H1 (cell line): ENCODE measurements around the gene DISC1. TPM values are rescaled to one million over a fixed set of nuclear protein-coding genes. Genes with fewer than 3 reads are reported as not detected.

Experiments used
- ATF3 ChIP-seq: IDR thresholded peaks from 2 replicates; pipeline ENCODE4 v1.6.1; 2011; ENCODE audit warnings: low read depth, mild to moderate bottlenecking, low read length; ENCODE audit not compliant: insufficient read depth
- CEBPB ChIP-seq: IDR thresholded peaks from 2 replicates; pipeline ENCODE4 v1.6.1; 2012; ENCODE audit warnings: low read depth, low read length
- E2F6 ChIP-seq: IDR thresholded peaks from 2 replicates; pipeline ENCODE4 v1.6.1; 2012; ENCODE audit warnings: inconsistent platforms
- JUND ChIP-seq: IDR thresholded peaks from 2 replicates; pipeline ENCODE4 v1.6.1; 2011; ENCODE audit warnings: mild to moderate bottlenecking, improper control_type of control experiment, low read length
- POU5F1 ChIP-seq: IDR thresholded peaks from 2 replicates; pipeline ENCODE4 v1.6.1; 2011; ENCODE audit warnings: low read depth, mild to moderate bottlenecking, low read length, moderate library complexity
- RAD21 ChIP-seq, 2 experiments: IDR thresholded peaks in 1 of 2; conservative IDR thresholded peaks in 1 of 2; 2 replicates each; pipeline ENCODE4 v1.6.1; 2011; ENCODE audit warnings: low read depth in 2 of 2, low read length in 2 of 2, improper control_type of control experiment in 1 of 2, inconsistent platforms in 1 of 2, mild to moderate bottlenecking in 1 of 2, moderate library complexity in 1 of 2
- RNF2 ChIP-seq: fragments of 200-900, 300-1000 bp; sonication (generic); IDR thresholded peaks from 2 replicates; pipeline ENCODE4 v1.7.1; 2016; ENCODE audit warnings: borderline replicate concordance, low read depth, mild to moderate bottlenecking, antibody characterized with exemption, low read length; ENCODE audit not compliant: poor library complexity, severe bottlenecking; ENCODE audit errors: missing control alignments
- polyA plus RNA-seq, 7 experiments: library from polyadenylated mRNA; depleted of rRNA in 3 of 7; stranded (reverse) in 5 of 7; unstranded in 2 of 7; fragments of >200 nt in 5 of 7; fragments of 200-250 nt in 2 of 7; gene quantifications; 1 replicate in 5 of 7; 2 replicates in 1 of 7; 4 replicates in 1 of 7; pipeline versions ENCODE4 v1.2.1 to v1.2.3, GENCODE V29; 2011 to 2013; ENCODE audit warnings: missing spikeins in 2 of 7, mixed read lengths in 2 of 7
- total RNA-seq: library from RNA; stranded (reverse); fragmentation: NEBNext Ultra II Directional; extraction: Animal tissue kit (Norgen Biotek cat#: 25700); gene quantifications from 2 replicates; pipeline ENCODE4 v1.2.1, GENCODE V29; 2021
- TF ChIP-seq, protein P1 (sequence below): IDR thresholded peaks from 2 replicates; pipeline ENCODE4 v1.6.1; 2011; ENCODE audit warnings: low read length, improper control_type of control experiment

DISC1 gene
- total and polyA plus RNA-seq, 2 of the 8 experiments (the other 6 are each of a cell fraction or from before 2014, with no cell fraction given), result 1.1 to 3.5 TPM

DNA sequence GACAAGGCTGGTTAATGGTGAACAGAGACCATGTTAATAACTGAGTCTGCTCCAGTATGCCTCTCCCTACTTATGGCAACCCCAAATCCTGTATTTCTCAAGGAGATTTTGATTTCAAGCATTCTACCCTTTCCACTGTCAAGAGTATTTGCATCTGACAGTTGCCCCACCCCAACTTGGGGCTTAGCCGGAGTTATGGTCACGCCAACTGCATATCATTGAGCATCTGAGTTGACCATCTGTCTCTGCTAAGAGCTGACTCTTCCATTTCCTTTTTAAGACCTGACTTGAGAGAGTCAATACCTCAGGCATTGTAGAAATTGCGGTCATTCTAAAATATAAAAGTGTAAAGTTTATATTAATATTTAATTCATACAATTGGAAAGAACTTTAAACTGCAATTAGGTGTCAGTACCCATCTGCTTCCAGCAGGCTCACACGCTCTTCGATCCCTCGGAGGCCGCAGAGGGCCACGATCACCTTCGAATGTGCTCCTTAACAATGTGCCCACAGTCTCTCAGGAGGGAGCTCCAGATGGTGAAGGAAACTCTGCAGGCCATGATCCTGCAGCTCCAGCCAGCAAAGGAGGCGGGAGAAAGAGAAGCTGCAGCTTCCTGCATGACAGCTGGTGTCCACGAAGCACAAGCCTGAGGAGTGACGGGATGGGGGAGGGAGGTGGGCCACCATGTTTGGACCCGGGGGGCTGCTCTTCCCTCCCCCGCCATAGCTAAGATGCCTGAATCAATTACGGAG is 409.8 kb downstream of the DISC1 start (continued):
- TF ChIP-seq RAD21 (IDR thresholded peaks at IDR 0.05 in 1 of 2, conservative IDR thresholded peaks at IDR 0.05 in 1 of 2; ENCODE audit: low read depth in 2 of 2, low read length in 2 of 2) (peak in 1 of 2 experiments; percentile 5; a peak in 1 of 4 replicates), CEBPB (no peak), E2F6 (peak; percentile 85), RNF2 (no peak), ATF3 (no peak), POU5F1 (no peak), JUND (no peak)
- TF ChIP-seq, protein P1, sequence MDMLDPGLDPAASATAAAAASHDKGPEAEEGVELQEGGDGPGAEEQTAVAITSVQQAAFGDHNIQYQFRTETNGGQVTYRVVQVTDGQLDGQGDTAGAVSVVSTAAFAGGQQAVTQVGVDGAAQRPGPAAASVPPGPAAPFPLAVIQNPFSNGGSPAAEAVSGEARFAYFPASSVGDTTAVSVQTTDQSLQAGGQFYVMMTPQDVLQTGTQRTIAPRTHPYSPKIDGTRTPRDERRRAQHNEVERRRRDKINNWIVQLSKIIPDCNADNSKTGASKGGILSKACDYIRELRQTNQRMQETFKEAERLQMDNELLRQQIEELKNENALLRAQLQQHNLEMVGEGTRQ, result no peak
